GM18861 (cell line): ENCODE measurements around the gene NRXN3.

Experiments used
- ATAC-seq: cut with Tn5 transposase; IDR thresholded peaks from one replicate; pipeline ENCODE4 v1.9.1; 2021; ENCODE audit not compliant: unreplicated experiment

Gene NRXN3

DNA sequence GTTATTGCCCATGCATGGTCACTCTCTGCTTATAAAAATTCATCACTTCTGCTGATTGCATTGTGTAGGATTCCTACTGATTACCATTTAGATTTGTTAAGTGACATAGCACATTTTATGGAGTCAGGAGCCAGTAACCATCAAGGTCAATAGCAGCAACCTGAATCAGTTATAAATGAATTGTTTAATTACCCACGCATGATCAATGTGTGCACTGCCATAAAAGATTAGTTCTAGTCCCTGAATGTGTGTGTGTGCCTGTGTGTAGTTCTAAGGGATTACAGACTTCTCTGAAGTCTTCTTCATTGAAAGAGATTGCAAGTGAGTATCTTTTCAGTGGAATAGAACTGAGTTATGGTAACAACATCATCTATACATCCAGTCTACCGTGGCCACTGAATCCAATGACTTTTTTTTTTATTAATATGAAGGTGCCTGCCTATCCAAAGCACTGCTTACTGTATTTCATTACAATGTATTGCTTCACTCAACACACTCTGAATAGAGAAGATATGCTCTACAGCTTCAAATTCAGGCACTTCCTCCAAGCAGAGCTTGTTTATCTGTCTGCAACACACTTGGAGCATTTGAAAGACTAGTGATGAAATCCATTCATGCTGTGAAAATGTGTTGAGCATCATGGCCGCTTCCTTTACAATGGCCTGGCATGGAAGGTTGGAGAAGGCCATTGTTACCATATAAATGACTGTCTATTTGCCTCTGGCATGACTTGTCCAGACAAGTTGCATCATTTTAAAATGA lies 1659.4 kb downstream of the NRXN3 start:
- ATAC-seq = no peak

- ATAC-seq = no peak
These were observed 1661.2 kb downstream of the NRXN3 start for GRCh38 chr14:79831195-79831892.

DNA sequence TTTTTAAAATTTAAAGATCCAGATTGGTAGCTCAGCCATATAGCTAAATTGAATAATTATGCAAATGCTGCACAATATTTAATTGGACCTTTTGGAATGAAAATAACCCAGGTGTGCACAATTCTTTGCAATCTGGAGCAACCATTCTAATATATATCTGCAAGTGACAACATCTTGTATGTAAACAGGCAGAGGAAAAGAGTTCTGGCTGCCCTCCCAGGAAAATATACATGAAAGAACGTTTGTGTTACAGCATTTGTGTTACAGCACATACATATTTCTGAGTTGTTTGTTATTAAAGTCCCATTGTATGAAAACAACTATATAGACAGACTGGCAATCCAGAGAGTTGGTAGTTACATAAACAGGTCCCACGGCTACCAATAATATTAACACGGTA lies 1663.6 kb downstream of the NRXN3 start:
- ATAC-seq = no peak

DNA sequence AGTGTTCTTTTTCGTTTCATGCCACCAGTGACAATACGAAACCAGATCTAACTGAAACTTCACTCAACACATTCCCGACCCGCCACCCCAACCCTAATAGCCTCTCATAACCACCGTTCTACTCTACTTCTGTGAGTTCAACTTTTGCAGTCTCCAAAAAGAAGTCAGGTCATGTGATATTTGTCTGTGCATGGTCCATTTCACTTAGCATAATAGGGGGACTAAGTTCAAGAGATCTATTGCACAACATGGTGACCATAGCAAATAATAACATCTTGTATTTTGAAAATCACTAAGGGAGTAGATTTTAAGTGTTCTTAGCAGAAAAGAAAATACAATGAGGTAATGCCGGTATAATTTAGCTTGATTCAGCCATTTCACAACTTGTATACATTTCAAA lies 1664.7 kb downstream of the NRXN3 start:
- ATAC-seq = no peak

- ATAC-seq = no peak
These were observed 1666.4 kb downstream of the NRXN3 start for GRCh38 chr14:79836577-79836976.

GRCh38 chr14:79837699-79838098 lies 1667.5 kb downstream of the NRXN3 start:
- ATAC-seq = no peak

GRCh38 chr14:79840103-79840502 lies 1669.9 kb downstream of the NRXN3 start:
- no peak for ATAC-seq

DNA sequence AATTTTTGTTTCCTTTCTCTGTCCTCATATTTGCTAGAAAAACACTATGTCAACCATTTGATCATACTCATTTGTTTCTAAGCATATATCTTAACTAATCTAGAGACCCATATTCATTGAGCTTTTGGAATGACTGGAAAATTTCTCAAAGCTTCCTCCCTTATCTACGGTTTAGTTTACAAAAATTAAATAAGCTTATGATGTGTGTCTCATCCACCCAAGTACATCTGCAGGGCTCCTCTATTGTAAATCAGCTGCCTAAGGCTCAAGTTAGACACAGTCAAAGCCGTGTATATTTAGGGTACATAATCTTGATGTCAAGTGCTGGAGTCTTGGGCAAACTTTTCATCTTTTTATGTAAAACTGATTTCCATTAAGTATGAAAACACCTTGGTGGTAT lies 1670.7 kb downstream of the NRXN3 start:
- no peak for ATAC-seq

DNA sequence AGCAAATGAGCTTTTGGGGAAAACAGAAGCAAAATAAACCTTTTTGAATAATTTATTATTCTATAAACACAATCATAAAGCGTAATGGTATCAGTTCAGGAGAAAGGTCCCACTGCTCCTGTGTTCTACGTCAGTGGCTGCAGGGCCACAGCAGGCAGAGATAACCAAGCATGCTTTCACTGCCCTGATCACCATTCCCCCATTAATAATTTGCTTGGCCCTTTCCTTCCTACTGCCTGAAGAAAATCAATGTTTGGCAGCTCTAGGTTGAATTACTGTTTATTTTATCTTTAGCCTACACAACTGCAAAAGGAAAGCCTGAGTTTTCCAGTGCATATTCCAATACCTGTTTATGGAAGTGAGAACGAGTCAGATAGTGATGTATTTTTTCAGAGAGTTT lies 1671.3 kb downstream of the NRXN3 start:
- no peak for ATAC-seq

DNA sequence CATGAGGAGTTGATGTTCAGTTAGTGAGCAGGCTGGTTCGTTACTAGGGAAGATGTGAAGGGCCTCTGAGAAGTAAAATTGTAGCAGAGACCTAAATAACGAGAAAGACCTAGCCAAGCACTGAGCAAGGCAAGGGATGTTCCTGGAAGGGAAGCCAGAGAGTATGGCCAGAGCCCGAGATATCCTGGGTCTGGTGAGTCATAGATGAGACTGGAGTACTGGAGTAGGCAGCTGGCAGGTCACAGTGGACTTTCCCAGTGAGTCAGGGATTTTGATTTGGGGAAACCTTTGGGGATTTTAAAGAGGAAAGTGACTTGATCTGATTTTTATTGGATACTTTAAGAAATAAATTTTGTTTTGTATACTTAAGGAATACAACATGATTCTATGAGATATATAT lies 1672.1 kb downstream of the NRXN3 start:
- no peak for ATAC-seq

DNA sequence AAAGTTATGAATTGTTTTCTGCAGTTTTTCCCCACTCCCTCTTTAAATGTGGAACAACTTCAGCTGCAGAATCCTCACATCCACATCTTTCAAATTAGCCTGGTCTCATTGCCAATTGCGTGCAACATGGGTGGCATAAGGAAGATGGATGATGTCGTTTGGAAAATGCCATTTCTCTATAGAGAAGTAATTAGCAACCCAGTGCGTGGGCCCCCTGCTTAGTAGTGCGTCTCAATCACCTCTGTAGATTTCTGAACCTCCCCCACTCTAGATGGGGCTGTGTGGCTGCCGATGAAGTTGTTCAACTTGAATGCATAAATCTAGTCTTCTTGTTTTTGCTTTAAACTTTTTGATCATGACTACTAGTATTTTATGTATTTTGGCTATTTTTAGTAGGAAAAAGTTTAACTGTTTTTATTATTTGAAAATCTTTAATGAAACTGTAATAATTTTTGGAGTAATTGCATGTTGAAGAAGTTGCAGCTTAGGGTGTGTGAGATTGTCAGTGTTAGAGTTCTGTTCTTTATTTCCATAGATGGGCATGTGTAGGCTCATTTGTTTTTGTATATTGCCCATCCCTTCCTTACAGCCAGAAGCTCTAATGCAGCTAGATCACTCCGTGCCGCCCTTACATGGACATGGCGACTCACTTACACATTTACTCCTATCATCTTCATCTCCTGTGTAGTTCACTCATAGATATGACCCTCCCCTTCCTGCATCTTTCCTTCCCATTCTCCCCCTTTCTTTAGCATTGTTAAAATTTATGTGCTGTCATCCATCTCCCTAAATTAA lies 1683.0 kb downstream of the NRXN3 start:
- no peak for ATAC-seq

- ATAC-seq = no peak
These were observed 1685.6 kb downstream of the NRXN3 start for GRCh38 chr14:79855789-79856188.

- ATAC-seq = no peak
These were observed 1686.2 kb downstream of the NRXN3 start for GRCh38 chr14:79856381-79856780.

DNA sequence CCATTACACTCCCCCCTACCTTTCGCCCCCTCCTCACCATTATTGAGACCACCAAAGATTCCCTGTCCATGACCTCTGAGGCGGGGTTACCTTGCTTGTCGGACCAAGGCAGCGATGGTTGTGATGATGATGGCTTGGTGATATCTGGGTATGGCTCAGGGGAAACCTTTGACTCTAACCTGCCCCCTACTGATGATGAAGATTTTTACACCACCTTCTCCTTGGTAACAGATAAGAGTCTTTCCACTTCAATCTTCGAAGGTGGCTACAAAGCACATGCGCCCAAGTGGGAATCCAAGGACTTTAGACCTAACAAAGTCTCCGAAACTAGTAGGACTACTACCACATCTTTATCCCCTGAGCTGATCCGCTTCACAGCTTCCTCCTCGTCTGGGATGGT lies 1690.9 kb downstream of the NRXN3 start:
- ATAC-seq = no peak

DNA sequence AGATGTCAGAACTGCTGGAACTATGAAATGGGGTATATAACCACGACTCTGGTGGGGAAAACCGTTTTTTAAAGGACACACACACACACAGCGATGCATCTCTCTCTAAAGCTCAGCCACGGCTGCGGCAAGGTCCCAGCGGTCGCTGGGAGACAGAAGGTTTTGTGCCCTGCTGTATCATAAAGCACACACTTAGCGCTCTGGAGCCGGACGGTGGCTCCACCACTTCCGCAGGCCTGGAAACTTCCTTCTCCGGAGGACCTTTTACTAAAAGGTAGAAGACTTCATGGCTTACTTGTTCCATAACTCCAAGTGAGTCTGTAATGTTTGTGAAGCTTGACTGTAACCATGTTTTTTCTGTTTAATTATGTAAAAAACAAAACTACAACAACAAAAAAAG lies 1691.9 kb downstream of the NRXN3 start:
- no peak for ATAC-seq

DNA sequence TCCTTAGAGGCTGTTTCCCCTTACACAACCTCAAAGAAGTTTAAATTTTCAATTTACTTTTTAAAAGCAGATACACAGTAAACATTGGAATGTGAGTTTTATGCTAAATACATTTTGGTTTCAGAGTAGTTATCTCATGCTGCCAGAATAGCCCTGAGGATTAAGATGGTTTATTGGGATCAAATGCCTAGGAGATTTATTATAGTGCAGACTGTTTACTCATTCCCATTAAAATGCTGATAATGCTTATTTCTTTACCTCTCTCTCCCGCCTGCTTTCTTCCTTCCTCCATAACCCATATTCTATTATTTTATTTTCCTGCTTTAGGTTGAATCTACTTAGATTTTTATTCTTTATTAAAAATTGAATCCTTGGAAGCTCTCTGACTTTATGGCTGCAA lies 1701.0 kb downstream of the NRXN3 start:
- no peak for ATAC-seq

GRCh38 chr14:79878229-79878628 lies 1708.1 kb downstream of the NRXN3 start:
- ATAC-seq = no peak

GRCh38 chr14:79878785-79879184 lies 1708.6 kb downstream of the NRXN3 start:
- ATAC-seq = no peak

DNA sequence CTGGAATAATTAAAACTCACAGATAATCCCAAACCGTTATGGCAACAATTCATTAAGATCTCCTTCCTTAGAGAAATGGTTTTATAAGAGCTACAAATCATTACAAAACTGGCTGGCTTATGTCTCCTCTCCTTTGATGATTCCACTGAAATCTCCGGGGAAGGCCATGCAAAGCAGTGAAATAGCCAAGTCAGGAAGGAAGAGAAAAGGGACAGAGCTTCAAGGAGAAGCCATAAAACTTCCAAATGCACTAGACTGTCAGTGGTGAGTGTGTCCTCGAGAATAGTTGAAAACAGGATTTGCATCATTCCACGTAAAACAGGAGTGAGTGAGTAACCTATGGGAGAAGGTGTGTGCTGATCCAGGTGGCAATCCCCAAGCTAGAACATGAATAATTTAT lies 1711.1 kb downstream of the NRXN3 start:
- no peak for ATAC-seq

DNA sequence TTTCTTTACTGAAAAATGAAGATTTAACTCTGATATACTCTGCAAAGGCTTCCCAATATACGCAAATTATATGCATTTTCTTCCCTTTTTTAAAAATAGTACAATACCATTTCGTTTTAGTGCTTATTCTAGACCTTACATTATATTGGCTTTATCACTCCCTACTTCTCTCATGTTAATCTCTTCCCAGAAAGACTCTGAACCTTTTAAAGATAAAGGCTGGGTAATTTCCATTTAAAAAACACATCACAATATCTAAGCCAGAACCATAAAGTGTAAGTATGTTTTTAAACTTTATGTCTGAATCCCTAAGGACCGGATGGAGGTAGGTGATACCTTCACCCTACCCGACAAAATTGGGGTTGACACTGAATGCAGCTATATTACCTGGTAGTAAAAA lies 1720.4 kb downstream of the NRXN3 start:
- ATAC-seq = no peak

DNA sequence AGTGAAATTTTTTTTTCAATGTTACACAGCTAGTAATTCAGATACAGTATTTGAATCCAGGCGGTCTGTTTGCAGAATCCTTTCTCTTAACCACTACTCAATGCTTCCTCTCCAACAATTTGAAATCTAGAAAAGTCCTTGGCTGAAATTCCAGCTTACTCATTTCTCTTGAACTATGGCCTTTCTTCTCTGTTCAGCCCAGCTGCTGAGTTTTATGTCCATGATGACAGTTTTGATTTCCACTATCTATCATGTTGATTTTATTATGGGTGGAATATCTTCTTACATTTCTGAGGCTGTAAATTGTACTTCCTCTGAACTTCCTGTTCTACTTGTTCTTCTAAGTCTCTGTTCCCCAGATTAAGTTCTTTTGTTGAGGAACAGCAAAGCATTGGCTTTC lies 1725.8 kb downstream of the NRXN3 start:
- ATAC-seq = no peak

GRCh38 chr14:79899610-79900009 lies 1729.4 kb downstream of the NRXN3 start:
- ATAC-seq = no peak
